ENCODE results near the gene CTSF.
A peak's percentile ranks its signal among the peaks of the same experiment; 100 is the strongest.

The CTSF gene

GRCh38 chr11:66549696-66550095 lies 18.7 kb downstream of the CTSF start:
- no peak for TF ChIP-seq CTCF (IDR thresholded peaks at IDR 0.05; ENCODE audit: control insufficient read depth, insufficient read depth, low read depth, low read length, missing control alignments)
- DNase-seq (ENCODE audit: low read depth) = no peak

GRCh38 chr11:66548774-66549630 lies 19.4 kb downstream of the CTSF start:
- TF ChIP-seq CTCF (IDR thresholded peaks at IDR 0.05; ENCODE audit: control insufficient read depth, insufficient read depth, low read depth, low read length, missing control alignments) = no peak
- no peak overlapping the region for H3K4me3 ChIP-seq (ENCODE audit: control insufficient read depth, low read depth, low read length)
- no peak for DNase-seq (ENCODE audit: low read depth)

More at GRCh38 chr11:66549696-66550095, 18.7 kb downstream of the CTSF start:
- H3K4me3 ChIP-seq (ENCODE audit: control insufficient read depth, low read depth, low read length) = no peak overlapping the region

GRCh38 chr11:66548041-66548440 lies 20.4 kb downstream of the CTSF start:
- no peak for DNase-seq (ENCODE audit: low read depth)
- H3K4me3 ChIP-seq (ENCODE audit: control insufficient read depth, low read depth, low read length) = no peak overlapping the region
- no peak for TF ChIP-seq CTCF (IDR thresholded peaks at IDR 0.05; ENCODE audit: control insufficient read depth, insufficient read depth, low read depth, low read length, missing control alignments)

- DNase-seq (ENCODE audit: low read depth) = no peak
- TF ChIP-seq CTCF (IDR thresholded peaks at IDR 0.05; ENCODE audit: control insufficient read depth, insufficient read depth, low read depth, low read length, missing control alignments) = no peak
- H3K4me3 ChIP-seq (ENCODE audit: control insufficient read depth, low read depth, low read length) = no peak overlapping the region
Observed at GRCh38 chr11:66547662-66548009, 20.8 kb downstream of the CTSF start.

- no peak for DNase-seq (ENCODE audit: low read depth)
- H3K4me3 ChIP-seq (ENCODE audit: control insufficient read depth, low read depth, low read length) = no peak overlapping the region
- TF ChIP-seq CTCF (IDR thresholded peaks at IDR 0.05; ENCODE audit: control insufficient read depth, insufficient read depth, low read depth, low read length, missing control alignments) = no peak
Observed at GRCh38 chr11:66546966-66547661, 21.3 kb downstream of the CTSF start.

GRCh38 chr11:66546368-66546965 lies 21.9 kb downstream of the CTSF start, which contains the start of gene ACTN3:
Gene ACTN3 (plus strand): TSS chr11:66546903. CDS start chr11:66546938, 35 bp downstream.
- DNase-seq (ENCODE audit: low read depth) = no peak
- TF ChIP-seq CTCF (IDR thresholded peaks at IDR 0.05; ENCODE audit: control insufficient read depth, insufficient read depth, low read depth, low read length, missing control alignments) = no peak
- peak within 1 kb of the TSS; percentile 74 for H3K4me3 ChIP-seq (ENCODE audit: control insufficient read depth, low read depth, low read length)

Measured in AG09309 (cell line).